ENCODE data around the gene PAPSS1. TPM values are rescaled to one million over a fixed set of nuclear protein-coding genes. Genes with fewer than 3 reads are reported as not detected.

The PAPSS1 gene
- total and polyA plus RNA-seq, 2 of the 8 experiments (the other 6 are each of a cell fraction or from before 2014, with no cell fraction given), result 79.2 to 98.5 TPM

DNA sequence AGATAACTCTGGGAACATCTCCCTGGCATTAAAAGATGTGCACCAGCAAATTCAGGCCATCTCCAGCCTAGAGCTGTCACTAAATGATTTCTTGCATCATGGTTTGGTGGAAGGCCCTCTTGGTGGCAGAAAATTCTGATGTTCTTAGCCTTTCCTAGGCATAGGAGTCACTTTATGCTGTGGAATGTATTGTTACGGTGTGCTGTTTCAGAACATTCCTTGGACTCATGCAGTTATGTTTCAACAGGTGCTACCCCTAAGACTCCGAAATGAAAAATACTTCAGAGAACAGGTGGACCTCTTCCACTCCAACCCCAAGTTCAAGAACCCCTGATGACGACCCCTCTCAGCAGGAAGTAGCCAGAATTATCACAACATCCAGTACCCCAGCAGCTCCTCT lies 20.3 kb upstream of the PAPSS1 start (continued):
- TF ChIP-seq, protein P1, sequence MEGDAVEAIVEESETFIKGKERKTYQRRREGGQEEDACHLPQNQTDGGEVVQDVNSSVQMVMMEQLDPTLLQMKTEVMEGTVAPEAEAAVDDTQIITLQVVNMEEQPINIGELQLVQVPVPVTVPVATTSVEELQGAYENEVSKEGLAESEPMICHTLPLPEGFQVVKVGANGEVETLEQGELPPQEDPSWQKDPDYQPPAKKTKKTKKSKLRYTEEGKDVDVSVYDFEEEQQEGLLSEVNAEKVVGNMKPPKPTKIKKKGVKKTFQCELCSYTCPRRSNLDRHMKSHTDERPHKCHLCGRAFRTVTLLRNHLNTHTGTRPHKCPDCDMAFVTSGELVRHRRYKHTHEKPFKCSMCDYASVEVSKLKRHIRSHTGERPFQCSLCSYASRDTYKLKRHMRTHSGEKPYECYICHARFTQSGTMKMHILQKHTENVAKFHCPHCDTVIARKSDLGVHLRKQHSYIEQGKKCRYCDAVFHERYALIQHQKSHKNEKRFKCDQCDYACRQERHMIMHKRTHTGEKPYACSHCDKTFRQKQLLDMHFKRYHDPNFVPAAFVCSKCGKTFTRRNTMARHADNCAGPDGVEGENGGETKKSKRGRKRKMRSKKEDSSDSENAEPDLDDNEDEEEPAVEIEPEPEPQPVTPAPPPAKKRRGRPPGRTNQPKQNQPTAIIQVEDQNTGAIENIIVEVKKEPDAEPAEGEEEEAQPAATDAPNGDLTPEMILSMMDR (IDR thresholded peaks at IDR 0.05; ENCODE audit: control extremely low read depth in 1 of 3, insufficient read depth in 1 of 3, low read depth in 1 of 3, low read length in 3 of 3), result peak in 2 of 3 experiments; percentile 23 to 51; a peak in 2 of 4 replicates
- TF ChIP-seq FOSL1 (IDR thresholded peaks at IDR 0.05; ENCODE audit: insufficient read depth, low read depth, low read length), result no peak
- no peak for TF ChIP-seq TBP (IDR thresholded peaks at IDR 0.05; ENCODE audit: low read depth, low read length)
- TF ChIP-seq, protein P2, sequence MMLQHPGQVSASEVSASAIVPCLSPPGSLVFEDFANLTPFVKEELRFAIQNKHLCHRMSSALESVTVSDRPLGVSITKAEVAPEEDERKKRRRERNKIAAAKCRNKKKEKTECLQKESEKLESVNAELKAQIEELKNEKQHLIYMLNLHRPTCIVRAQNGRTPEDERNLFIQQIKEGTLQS (IDR thresholded peaks at IDR 0.05; ENCODE audit: insufficient read depth, low read depth, low read length), result no peak
- no peak for TF ChIP-seq CREB1 (IDR thresholded peaks at IDR 0.05)
- no peak for TF ChIP-seq HDAC6 (IDR thresholded peaks at IDR 0.05; ENCODE audit: low read depth, low read length)

Data from H1 (cell line).